BJ (cell line): ENCODE data around the gene SGK1. TPM values are rescaled to one million over a fixed set of nuclear protein-coding genes. Genes with fewer than 3 reads are reported as not detected.
"Not testable (repeated sequence)": the region's sequence is repeated elsewhere in the genome, so short reads cannot be mapped to it uniquely, and the experiment has no call there.

Experiments used
- CTCF ChIA-PET: fragments of 350-600 bp; formaldehyde crosslinking; extraction: SDS; loops from one replicate; lab custom pipeline; 2021; ENCODE audit warnings: antibody characterized with exemption, inconsistent platforms; lab: Yijun Ruan, JAX
- POLR2A ChIA-PET: fragments of 300-600 bp; sonication (Branson Sonifier 250); formaldehyde crosslinking; extraction: SDS; loops from one replicate; lab custom pipeline; 2021; ENCODE audit warnings: antibody characterized with exemption; lab: Charles Lee
- DNase-seq: peaks from one replicate; pipeline ENCODE4 v3.0.0-alpha.2; 2011; ENCODE audit warnings: low read depth
- H3K27me3 ChIP-seq: 2 replicates; pipeline ENCODE4 v1.6.0; 2011; ENCODE audit warnings: low read length; ENCODE audit not compliant: control insufficient read depth, insufficient read depth
- H3K36me3 ChIP-seq: 2 replicates; pipeline ENCODE4 v1.5.1; 2011; ENCODE audit warnings: low read length; ENCODE audit not compliant: control insufficient read depth, insufficient read depth
- H3K4me3 ChIP-seq: 2 replicates; pipeline ENCODE4 v1.5.1; 2011; ENCODE audit warnings: low read depth, mild to moderate bottlenecking, control low read depth, low read length
- polyA plus RNA-seq: library from polyadenylated mRNA; depleted of rRNA; stranded (reverse); fragments of >200 nt; gene quantifications from 2 replicates; pipeline ENCODE4 v1.2.3, GENCODE V29; 2011
- TF ChIP-seq, protein P1 (sequence below): IDR thresholded peaks from 2 replicates; pipeline ENCODE4 v1.5.1; 2011; ENCODE audit warnings: low read depth, mild to moderate bottlenecking, control low read depth, inconsistent platforms, low read length, moderate library complexity; ENCODE audit not compliant: insufficient read depth

SGK1 gene
- polyA plus RNA-seq, 1 experiment: 179 TPM

GRCh38 chr6:134281388-134281787 lies 36.5 kb downstream of the SGK1 start:
- Histone ChIP-seq H3K36me3 (no peaks in the 10 kb centered on the region), H3K4me3 (no peak overlapping the region), H3K27me3 (no peaks in the 10 kb centered on the region)
- CTCF ChIA-PET: interaction anchor here (1.5 kb wide), 1 partner anchor 104 kb away, joined by 6 read pairs; no protein-coding TSS in a partner anchor
- TF ChIP-seq, protein P1, sequence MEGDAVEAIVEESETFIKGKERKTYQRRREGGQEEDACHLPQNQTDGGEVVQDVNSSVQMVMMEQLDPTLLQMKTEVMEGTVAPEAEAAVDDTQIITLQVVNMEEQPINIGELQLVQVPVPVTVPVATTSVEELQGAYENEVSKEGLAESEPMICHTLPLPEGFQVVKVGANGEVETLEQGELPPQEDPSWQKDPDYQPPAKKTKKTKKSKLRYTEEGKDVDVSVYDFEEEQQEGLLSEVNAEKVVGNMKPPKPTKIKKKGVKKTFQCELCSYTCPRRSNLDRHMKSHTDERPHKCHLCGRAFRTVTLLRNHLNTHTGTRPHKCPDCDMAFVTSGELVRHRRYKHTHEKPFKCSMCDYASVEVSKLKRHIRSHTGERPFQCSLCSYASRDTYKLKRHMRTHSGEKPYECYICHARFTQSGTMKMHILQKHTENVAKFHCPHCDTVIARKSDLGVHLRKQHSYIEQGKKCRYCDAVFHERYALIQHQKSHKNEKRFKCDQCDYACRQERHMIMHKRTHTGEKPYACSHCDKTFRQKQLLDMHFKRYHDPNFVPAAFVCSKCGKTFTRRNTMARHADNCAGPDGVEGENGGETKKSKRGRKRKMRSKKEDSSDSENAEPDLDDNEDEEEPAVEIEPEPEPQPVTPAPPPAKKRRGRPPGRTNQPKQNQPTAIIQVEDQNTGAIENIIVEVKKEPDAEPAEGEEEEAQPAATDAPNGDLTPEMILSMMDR: no peak
- DNase-seq: no peak
- POLR2A ChIA-PET: no interaction called here

DNA sequence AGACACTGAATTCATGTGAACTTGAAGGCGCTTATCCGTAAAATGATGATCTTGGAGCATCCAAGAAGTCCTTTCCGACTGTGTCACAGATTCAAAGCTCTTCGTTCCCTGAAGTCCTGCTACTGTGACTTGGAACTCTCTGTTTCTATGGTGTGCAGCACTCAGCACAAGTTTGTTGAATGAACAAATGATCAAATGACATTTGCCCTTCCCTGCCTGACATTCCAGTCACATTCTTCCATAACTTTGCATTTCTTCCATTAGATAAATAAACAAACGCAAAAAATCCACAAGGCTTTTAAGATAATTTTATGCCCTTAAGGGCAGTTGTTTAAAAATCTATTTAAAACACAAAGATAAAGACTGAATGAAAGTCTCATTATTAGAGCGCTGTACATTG lies 39.9 kb downstream of the SGK1 start:
- CTCF ChIA-PET: interaction anchor here (1.0 kb wide), 1 partner anchor 280 kb away, joined by 3 read pairs; no protein-coding TSS in a partner anchor
- TF ChIP-seq, protein P1: no peak
- POLR2A ChIA-PET: no interaction called here
- no peaks in the 10 kb centered on the region for H3K27me3 ChIP-seq
- no peak for DNase-seq
- no peak overlapping the region for H3K4me3 ChIP-seq
- no peaks in the 10 kb centered on the region for H3K36me3 ChIP-seq

DNA sequence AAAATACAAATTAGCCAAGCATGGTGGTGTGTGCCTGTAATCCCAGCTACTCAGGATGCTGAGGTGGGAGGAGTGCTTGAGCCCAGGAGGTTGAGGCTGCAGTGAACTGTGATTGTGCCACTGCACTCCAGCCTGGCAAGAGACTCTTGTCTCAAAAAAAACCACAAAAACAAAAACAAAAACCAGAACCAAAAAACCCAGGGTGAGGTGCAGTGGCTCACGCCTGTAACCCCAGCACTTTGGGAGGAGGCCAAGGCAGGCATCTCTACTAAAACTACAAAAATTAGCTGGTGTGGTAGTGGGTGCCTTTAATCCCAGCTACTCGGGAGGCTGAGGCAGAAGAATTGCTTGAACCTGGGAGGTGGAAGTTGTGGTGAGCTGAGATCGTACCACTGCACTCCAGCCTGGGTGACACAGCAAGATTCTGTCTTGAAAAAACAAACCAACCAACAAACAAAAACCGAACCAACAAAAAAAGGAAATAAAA lies 41.0 kb downstream of the SGK1 start:
- POLR2A ChIA-PET, DNase-seq, H3K4me3 ChIP-seq, H3K36me3 ChIP-seq, CTCF ChIA-PET, H3K27me3 ChIP-seq: not testable (repeated sequence)

DNA sequence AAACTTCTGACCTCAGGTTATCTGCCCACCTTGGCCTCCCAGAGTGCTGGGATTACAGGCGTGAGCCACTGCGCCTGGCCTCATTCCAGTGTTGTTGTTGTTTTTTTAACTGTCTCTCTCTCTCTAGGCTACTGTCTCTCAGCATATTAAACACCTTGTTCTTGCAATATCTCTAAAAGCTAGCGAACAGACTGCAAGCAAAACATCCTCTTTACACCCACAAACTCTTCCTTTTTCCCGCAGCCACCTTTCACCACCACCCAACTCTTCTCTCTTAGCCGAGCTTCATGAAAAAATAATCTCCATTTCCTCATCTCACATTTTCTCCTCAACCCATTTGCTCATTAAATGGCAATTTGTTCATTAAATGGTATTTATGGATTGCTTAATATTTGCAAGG lies 45.5 kb downstream of the SGK1 start:
- DNase-seq: no peak
- TF ChIP-seq, protein P1: no peak
- POLR2A ChIA-PET: no interaction called here
- H3K36me3 ChIP-seq: no peaks in the 10 kb centered on the region
- H3K4me3 ChIP-seq: no peak overlapping the region
- H3K27me3 ChIP-seq: no peaks in the 10 kb centered on the region
- CTCF ChIA-PET: no interaction called here

GRCh38 chr6:134267917-134268361 lies 50.0 kb downstream of the SGK1 start:
- Histone ChIP-seq H3K27me3 (no peaks in the 10 kb centered on the region), H3K36me3 (no peaks in the 10 kb centered on the region), H3K4me3 (no peak overlapping the region)
- POLR2A ChIA-PET: no interaction called here
- CTCF ChIA-PET: no interaction called here
- TF ChIP-seq, protein P1: no peak
- DNase-seq: no peak

DNA sequence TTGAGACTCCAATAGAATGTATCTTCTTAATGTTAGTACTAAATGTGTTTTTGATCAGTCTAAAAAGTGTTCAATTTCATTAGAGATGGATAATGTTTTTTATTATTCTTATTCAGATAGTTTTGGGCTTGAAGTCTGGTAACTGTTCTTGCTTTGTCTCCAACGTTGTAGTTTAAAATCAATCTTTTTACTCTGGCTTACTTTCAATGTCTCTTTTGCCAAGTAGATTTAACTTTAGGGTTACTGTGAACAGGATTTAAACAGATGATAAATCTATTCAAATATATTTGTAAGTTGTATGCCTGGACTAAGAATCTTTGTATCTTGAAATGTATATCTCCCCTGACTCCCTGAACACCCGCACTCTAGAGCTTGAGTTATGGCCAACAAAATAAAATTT lies 51.1 kb downstream of the SGK1 start:
- no peak for DNase-seq
- CTCF ChIA-PET: no interaction called here

More for the DNA sequence above, 51.1 kb downstream of the SGK1 start:
- TF ChIP-seq, protein P1: no peak
- POLR2A ChIA-PET: no interaction called here
- Histone ChIP-seq H3K36me3 (no peaks in the 10 kb centered on the region), H3K27me3 (no peaks in the 10 kb centered on the region), H3K4me3 (no peak overlapping the region)
